ENCODE measurements around the gene SOAT2. TPM values are rescaled to one million over a fixed set of nuclear protein-coding genes. Genes with fewer than 3 reads are reported as not detected.

The SOAT2 gene
- total and polyA plus RNA-seq, 2 of the 4 experiments (the other 2 are of a cell fraction), result 0.18 to 0.39 TPM

- peaks cover 29% of the 10 kb centered on the region for H3K36me3 ChIP-seq (ENCODE audit: control insufficient read depth, insufficient read depth, low read length)
- no TSS peak for BruUV-seq (replicated peaks)
- H4K91ac ChIP-seq (ENCODE audit: insufficient read depth, low read depth, low read length), result no peak overlapping the region
- H3K23ac ChIP-seq (ENCODE audit: low read depth, low read length), result no peak overlapping the region
- DNase-seq (no peak), ATAC-seq (ENCODE audit: low read depth) (no peak)
- in situ Hi-C loops (cut with MboI; ENCODE audit: low sequenced_read_pairs), result no loop called here
- ChIA-PET CTCF (no interaction called here), POLR2A (ENCODE audit: unreplicated experiment) (interaction anchor here (0.7 kb wide), 1 partner anchor 11 kb away, joined by 3 read pairs; no protein-coding TSS in a partner anchor)
- H3K27me3 ChIP-seq (ENCODE audit: control insufficient read depth, insufficient read depth, low read length), result no peaks in the 10 kb centered on the region
- H2BK20ac ChIP-seq (ENCODE audit: low read depth, low read length), result no peak overlapping the region
- no peaks in the 10 kb centered on the region for H4K20me1 ChIP-seq (ENCODE audit: insufficient read depth, low read length)
- H4K8ac ChIP-seq (ENCODE audit: low read depth in 2 of 2, low read length in 2 of 2), result no peak overlapping the region
- H2AK9ac ChIP-seq (replicated peaks; ENCODE audit: low read depth, low read length, poor library complexity), result no peak overlapping the region
- peaks cover 17% of the 10 kb centered on the region for H3K4me1 ChIP-seq (ENCODE audit: control insufficient read depth, insufficient read depth, low read length)
- H3K79me1 ChIP-seq (ENCODE audit: low read depth in 1 of 2, low read length in 2 of 2), result peaks cover 31 to 69% of the 10 kb centered on the region in 2 experiments
- H3K14ac ChIP-seq (replicated peaks; ENCODE audit: low read depth, low read length), result no peak overlapping the region
- H3K4ac ChIP-seq (ENCODE audit: low read depth, low read length), result no peak overlapping the region
- no peak overlapping the region for H4K5ac ChIP-seq (ENCODE audit: low read depth, low read length)
- no peaks in the 10 kb centered on the region for H3K9me3 ChIP-seq (ENCODE audit: control insufficient read depth, insufficient read depth, low read length)
- no peak overlapping the region; the same call in 2 of the 3 replicates for H2BK15ac ChIP-seq (ENCODE audit: low read depth, low read length)
- dilution Hi-C loops (cut with HindIII; ENCODE audit: low sequenced_read_pairs, unreplicated experiment), result no loop called here
- no peak overlapping the region for H2BK120ac ChIP-seq (ENCODE audit: low read depth, low read length)
- H3K56ac ChIP-seq (ENCODE audit: extremely low read depth, insufficient read depth, low read length), result no peak overlapping the region
- no peak overlapping the region for H3K4me2 ChIP-seq (ENCODE audit: low read depth, low read length)
- no peak overlapping the region for H2AFZ ChIP-seq (replicated peaks; ENCODE audit: low read length, poor library complexity)
- H2AK5ac ChIP-seq (ENCODE audit: low read depth, low read length), result no peak overlapping the region
- H3K4me3 ChIP-seq (ENCODE audit: insufficient read depth, low read depth, low read length), result no peak overlapping the region
- no peak overlapping the region for H3K27ac ChIP-seq (ENCODE audit: insufficient read depth, low read length)
- peaks cover 19% of the 10 kb centered on the region for H3K9me1 ChIP-seq (ENCODE audit: insufficient read depth, low read length)
- intact Hi-C loops (cut with micrococcal nuclease), result no loop called here
- H2BK5ac ChIP-seq (ENCODE audit: low read depth, low read length, poor library complexity, severe bottlenecking), result no peak overlapping the region
- H3K9ac ChIP-seq (ENCODE audit: low read depth, low read length), result no peak overlapping the region
- 75% methylated on average over 1 of the region's 6 CpGs; no CpG with 5 or more reads in 1 of the 2 experiments for WGBS, 2 experiments (ENCODE audit: extremely low coverage in 2 of 2, insufficient read length in 1 of 2)
- no peak overlapping the region for H3K18ac ChIP-seq (ENCODE audit: low read depth, low read length)
- TF ChIP-seq SMC3 (IDR thresholded peaks at IDR 0.05; ENCODE audit: low read depth, low read length) (no peak), CEBPB (IDR thresholded peaks at IDR 0.05; ENCODE audit: low read depth, low read length) (no peak), FOS (IDR thresholded peaks at IDR 0.05; ENCODE audit: low read depth, low read length) (no peak), POLR2A (IDR thresholded peaks at IDR 0.05; ENCODE audit: low read depth, low read length) (no peak), MAFK (IDR thresholded peaks at IDR 0.05; ENCODE audit: low read depth, low read length) (no peak), RFX5 (IDR thresholded peaks at IDR 0.05; ENCODE audit: low read depth, low read length) (no peak), RCOR1 (IDR thresholded peaks at IDR 0.05; ENCODE audit: insufficient replicate concordance, low read length) (no peak), RAD21 (IDR thresholded peaks at IDR 0.05; ENCODE audit: low read length) (no peak), MXI1 (IDR thresholded peaks at IDR 0.05; ENCODE audit: borderline replicate concordance, low read depth, low read length) (no peak)
- TF ChIP-seq, protein P1, sequence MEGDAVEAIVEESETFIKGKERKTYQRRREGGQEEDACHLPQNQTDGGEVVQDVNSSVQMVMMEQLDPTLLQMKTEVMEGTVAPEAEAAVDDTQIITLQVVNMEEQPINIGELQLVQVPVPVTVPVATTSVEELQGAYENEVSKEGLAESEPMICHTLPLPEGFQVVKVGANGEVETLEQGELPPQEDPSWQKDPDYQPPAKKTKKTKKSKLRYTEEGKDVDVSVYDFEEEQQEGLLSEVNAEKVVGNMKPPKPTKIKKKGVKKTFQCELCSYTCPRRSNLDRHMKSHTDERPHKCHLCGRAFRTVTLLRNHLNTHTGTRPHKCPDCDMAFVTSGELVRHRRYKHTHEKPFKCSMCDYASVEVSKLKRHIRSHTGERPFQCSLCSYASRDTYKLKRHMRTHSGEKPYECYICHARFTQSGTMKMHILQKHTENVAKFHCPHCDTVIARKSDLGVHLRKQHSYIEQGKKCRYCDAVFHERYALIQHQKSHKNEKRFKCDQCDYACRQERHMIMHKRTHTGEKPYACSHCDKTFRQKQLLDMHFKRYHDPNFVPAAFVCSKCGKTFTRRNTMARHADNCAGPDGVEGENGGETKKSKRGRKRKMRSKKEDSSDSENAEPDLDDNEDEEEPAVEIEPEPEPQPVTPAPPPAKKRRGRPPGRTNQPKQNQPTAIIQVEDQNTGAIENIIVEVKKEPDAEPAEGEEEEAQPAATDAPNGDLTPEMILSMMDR (conservative IDR thresholded peaks at IDR 0.05; ENCODE audit: low read depth, low read length), result no peak
- TF ChIP-seq, protein P2, sequence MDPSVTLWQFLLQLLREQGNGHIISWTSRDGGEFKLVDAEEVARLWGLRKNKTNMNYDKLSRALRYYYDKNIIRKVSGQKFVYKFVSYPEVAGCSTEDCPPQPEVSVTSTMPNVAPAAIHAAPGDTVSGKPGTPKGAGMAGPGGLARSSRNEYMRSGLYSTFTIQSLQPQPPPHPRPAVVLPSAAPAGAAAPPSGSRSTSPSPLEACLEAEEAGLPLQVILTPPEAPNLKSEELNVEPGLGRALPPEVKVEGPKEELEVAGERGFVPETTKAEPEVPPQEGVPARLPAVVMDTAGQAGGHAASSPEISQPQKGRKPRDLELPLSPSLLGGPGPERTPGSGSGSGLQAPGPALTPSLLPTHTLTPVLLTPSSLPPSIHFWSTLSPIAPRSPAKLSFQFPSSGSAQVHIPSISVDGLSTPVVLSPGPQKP (IDR thresholded peaks at IDR 0.05; ENCODE audit: borderline replicate concordance, low read depth, low read length), result no peak
Measured at GRCh38 chr12:53073881-53074280, 29.4 kb upstream of the SOAT2 start.
